Thymus (tissue), 11 donors: Measurements from ENCODE around the gene COL4A1. TPM values are rescaled to one million over a fixed set of nuclear protein-coding genes. Genes with fewer than 3 reads are reported as not detected.

Experiments used
- DNase-seq, 9 donors: peaks; one replicate each; pipeline ENCODE4 v3.0.0-alpha.2; 2013; ENCODE audit warnings: low spot score in 9 of 9, low read depth in 6 of 9, missing footprints in 1 of 9
- H3K27ac ChIP-seq, 2 donors: one replicate each; pipeline ENCODE4 v1.5.1; 2013; ENCODE audit warnings: control low read depth in 1 of 2, low read depth in 1 of 2, low read length in 1 of 2, mild to moderate bottlenecking in 1 of 2, moderate library complexity in 1 of 2
- H3K27me3 ChIP-seq, 2 donors: one replicate each; pipeline ENCODE4 v1.5.1; 2013; ENCODE audit warnings: low read length in 1 of 2; ENCODE audit not compliant: control insufficient read depth in 2 of 2, insufficient read depth in 1 of 2
- H3K36me3 ChIP-seq, 2 donors: one replicate each; pipeline ENCODE4 v1.5.1; 2013; ENCODE audit warnings: low read length in 1 of 2, mild to moderate bottlenecking in 1 of 2, moderate library complexity in 1 of 2; ENCODE audit not compliant: control insufficient read depth in 2 of 2, insufficient read depth in 2 of 2
- H3K4me1 ChIP-seq, 2 donors: one replicate each; pipeline ENCODE4 v1.5.1; 2013; ENCODE audit warnings: low read length in 2 of 2; ENCODE audit not compliant: control insufficient read depth in 2 of 2, insufficient read depth in 2 of 2
- H3K4me3 ChIP-seq, 2 donors: one replicate each; pipeline ENCODE4 v1.5.1; 2013; ENCODE audit warnings: low read length in 2 of 2, control low read depth in 1 of 2, mild to moderate bottlenecking in 1 of 2
- H3K9me3 ChIP-seq, 2 donors: one replicate each; pipeline ENCODE4 v1.5.1; 2013; ENCODE audit warnings: low read length in 1 of 2, mild to moderate bottlenecking in 1 of 2; ENCODE audit not compliant: control insufficient read depth in 2 of 2, insufficient read depth in 1 of 2
- WGBS: extraction: QIAGEN DNeasy Blood & Tissue Kit; methylation state at CpG from one replicate; pipeline ENCODE4 v1.1.7; 2013; 5-methylcytosine and 5-hydroxymethylcytosine counted together
- polyA plus RNA-seq: library from polyadenylated mRNA; stranded (reverse); fragments of 200-250 nt; gene quantifications from one replicate; pipeline ENCODE4 v1.2.3, GENCODE V29; 2013
- total RNA-seq: library from RNA; stranded (reverse); fragments of 120-200 nt; gene quantifications from one replicate; pipeline ENCODE4 v1.2.4, GENCODE V29; 2013
- donor health status: healthy.

COL4A1 gene
- total and polyA plus RNA-seq, 2 donors: 63.0 to 95.2 TPM

DNA sequence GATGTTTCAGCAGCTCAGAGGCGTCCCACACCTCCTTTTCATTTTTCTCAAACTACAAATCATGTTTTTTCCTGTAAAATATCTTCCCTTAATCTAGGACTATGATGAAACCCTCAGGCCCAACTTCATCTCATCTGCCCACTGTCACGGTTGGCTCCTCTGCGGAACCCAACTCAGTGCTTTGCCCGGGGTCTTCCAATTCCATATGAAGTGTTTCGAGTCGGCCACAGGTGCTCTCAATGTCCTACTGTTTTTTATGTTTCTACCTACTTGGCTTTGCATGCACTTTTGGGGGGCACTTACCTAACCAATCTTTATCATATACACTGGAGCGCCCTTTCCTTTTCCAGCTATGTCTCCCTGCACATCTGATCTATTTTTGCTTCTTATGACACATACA is 28.1 kb downstream of the COL4A1 start:
- WGBS: 87% methylated on average over 7 of the region's 7 CpGs
- DNase-seq: no peak
- no peaks in the 10 kb centered on the region for H3K27me3 ChIP-seq
- H3K9me3 ChIP-seq: no peaks in the 10 kb centered on the region
- H3K4me1 ChIP-seq: no peaks in the 10 kb centered on the region
- H3K4me3 ChIP-seq: no peak overlapping the region
- no peaks in the 10 kb centered on the region for H3K36me3 ChIP-seq
- no peak overlapping the region for H3K27ac ChIP-seq

DNA sequence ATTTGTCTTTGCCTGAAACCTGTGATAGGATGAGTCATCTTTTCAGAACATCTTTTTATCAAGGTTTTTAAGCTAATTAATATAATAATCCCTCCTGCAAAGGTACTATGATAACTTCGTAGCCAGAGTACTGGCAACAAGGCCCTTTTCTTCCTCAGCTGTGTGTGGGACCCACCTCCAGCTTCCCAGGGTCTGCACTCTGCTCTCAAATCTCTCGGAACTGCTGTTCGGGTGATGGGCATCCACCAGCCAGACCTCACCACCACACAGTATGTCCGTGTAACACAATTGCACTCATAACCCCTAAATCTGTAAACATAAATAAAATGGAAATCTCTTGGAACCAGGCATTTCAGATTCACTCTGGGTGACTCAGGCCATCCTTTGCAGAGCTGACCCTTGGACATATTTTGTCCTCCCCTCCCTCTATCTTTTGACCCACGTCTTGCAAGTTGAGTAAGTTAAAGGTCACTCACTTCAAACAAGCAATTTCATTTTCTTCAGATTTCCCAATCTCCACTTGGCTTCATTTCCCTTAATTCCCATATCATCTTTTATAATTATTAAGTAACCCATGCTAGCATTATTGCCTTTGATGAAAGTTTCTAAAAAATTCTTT is 29.5 kb downstream of the COL4A1 start:
- no peaks in the 10 kb centered on the region for H3K4me1 ChIP-seq
- no peak overlapping the region for H3K27ac ChIP-seq
- no peak overlapping the region for H3K4me3 ChIP-seq
- DNase-seq: no peak
- H3K27me3 ChIP-seq: no peaks in the 10 kb centered on the region
- no peaks in the 10 kb centered on the region for H3K36me3 ChIP-seq
- H3K9me3 ChIP-seq: no peaks in the 10 kb centered on the region
- 81% methylated on average over 5 of the region's 5 CpGs for WGBS

DNA sequence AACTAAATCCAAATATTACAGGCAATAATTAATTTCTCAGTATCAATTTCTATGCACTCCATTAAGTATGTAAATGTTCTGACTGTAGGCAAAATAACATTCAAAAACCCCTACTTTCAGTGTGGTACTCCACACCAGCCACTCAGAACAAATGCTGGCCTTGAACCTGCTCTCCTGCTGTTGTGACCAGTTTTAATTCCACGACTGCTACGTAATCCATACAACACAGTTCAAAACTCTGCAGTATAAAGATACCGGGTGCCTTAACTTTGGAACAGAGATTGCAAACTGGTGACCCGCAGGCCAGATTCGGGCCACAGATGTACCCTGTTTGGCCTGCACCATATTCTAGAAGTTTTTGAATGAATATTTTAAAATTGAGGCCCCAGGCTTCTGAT is 30.4 kb downstream of the COL4A1 start:
- no peaks in the 10 kb centered on the region for H3K4me1 ChIP-seq
- no peaks in the 10 kb centered on the region for H3K9me3 ChIP-seq
- H3K36me3 ChIP-seq: no peaks in the 10 kb centered on the region
- H3K27ac ChIP-seq: no peak overlapping the region
- 94% methylated on average over 5 of the region's 5 CpGs for WGBS
- no peak overlapping the region for H3K4me3 ChIP-seq
- H3K27me3 ChIP-seq: no peaks in the 10 kb centered on the region
- DNase-seq: no peak

DNA sequence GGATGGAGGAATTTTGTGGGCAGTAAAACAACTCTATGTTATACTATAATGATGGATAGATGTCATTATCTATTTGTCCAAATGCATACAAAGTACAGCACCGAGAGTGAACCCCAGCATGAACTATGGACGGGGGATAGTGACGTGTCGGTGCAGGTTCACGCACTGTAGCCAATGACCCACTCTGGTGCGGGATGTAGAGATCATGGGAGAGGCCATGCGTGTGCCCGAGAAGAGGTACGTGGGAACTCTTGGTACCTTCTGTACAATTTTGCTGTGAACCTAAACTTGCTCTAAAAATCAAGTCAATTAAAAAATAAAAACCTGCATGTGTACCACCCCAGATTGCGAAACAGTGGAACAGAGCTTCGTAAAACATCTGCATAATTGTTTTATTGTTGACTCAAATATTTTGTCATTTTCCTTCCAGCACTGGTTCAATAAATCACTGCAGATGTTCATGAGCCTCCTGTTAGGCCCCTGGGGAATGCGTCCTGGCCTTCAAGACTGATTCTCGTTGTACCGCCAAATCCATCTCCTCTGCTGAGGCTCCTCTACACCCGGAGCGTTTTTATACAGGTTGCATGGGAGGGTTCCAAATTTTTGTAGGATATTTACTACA is 30.9 kb downstream of the COL4A1 start:
- H3K27ac ChIP-seq: no peak overlapping the region
- DNase-seq: no peak
- no peaks in the 10 kb centered on the region for H3K4me1 ChIP-seq
- H3K27me3 ChIP-seq: no peaks in the 10 kb centered on the region
- no peak overlapping the region for H3K4me3 ChIP-seq
- 89% methylated on average over 16 of the region's 16 CpGs for WGBS
- no peaks in the 10 kb centered on the region for H3K9me3 ChIP-seq
- no peaks in the 10 kb centered on the region for H3K36me3 ChIP-seq

DNA sequence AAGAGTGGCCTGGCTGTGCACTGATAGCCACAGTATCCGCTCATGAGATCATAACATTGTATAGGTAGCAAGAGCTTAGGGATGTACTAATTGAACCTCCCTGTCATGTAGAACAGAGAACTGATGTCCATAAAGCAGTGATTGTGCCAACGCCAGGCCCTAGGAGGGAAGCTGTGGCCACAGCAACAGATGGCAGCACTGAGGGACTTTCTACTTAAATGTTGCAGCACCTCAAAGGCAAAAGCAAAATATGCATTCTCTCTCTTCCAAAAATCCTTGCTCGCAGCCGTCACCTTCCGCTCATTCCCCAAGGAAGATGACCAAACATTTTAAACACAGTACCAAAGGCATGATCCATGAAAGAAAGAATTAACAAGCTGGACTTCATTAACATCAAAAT is 32.3 kb downstream of the COL4A1 start:
- Histone ChIP-seq H3K27ac (no peak overlapping the region), H3K36me3 (no peaks in the 10 kb centered on the region), H3K27me3 (no peaks in the 10 kb centered on the region), H3K4me1 (no peaks in the 10 kb centered on the region), H3K9me3 (no peaks in the 10 kb centered on the region), H3K4me3 (no peak overlapping the region)
- WGBS: 84% methylated on average over 5 of the region's 5 CpGs
- DNase-seq: no peak

DNA sequence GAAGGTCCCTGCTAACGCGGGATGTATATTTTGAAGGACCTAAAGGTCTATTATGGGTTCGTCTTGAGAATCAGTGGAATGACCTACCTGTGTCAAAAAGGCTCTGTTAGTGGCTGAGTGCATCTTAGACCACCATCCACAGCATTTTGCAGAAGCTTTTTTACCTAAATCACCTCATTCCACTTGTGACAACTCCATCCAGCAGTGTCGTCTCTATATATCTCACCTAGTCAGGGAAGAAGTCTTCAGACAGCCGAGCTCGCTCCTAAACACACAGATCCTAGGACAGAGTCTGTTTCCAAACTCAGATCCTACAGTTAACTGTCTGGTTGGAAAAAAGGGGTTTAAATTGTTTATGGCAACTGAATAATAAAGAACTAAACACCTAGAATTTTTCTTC is 33.7 kb downstream of the COL4A1 start:
- Histone ChIP-seq H3K27me3 (no peaks in the 10 kb centered on the region), H3K4me3 (no peak overlapping the region), H3K4me1 (no peaks in the 10 kb centered on the region), H3K36me3 (no peaks in the 10 kb centered on the region), H3K9me3 (no peaks in the 10 kb centered on the region), H3K27ac (no peak overlapping the region)
- 95% methylated on average over 6 of the region's 6 CpGs for WGBS
- DNase-seq: no peak

DNA sequence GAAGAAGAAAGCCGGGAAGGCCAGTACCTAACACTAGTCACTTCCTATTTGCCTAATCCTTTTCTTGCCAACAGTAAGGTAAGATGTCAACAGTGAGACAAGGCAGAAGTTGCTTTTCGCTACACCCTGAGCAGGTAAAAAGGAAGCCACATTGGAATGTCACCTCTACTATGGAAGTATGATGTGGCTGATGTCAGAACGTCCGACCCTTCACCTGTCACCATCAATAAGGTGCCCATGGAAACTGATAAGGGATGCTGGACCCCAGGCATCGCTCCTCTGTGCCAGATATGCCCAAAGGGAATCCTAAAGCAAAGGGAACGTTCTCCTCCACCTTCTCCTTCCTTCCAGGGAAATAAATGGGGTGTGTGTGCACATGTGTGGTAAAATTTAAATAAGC is 34.3 kb downstream of the COL4A1 start:
- H3K9me3 ChIP-seq: no peaks in the 10 kb centered on the region
- DNase-seq: no peak

DNA sequence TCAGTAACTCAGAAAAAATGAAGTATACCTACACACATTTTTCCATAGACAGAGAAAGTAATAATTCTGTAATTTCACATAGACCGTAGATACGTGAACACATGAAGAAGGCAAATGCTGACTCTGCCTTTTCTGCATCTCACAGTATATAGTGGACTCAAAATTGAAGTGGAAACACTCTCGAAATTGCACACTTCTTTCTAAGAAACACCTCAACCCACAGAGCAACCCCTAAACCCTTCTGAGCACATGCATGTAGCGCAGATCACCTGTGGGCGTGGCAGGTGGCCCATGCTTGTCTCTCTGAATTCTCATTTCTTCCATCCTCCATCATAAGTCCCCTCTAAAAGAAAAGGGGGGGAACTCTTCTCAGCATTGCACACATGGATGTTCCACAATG is 34.7 kb downstream of the COL4A1 start:
- Histone ChIP-seq H3K27ac (no peak overlapping the region), H3K4me1 (no peaks in the 10 kb centered on the region), H3K36me3 (no peaks in the 10 kb centered on the region), H3K4me3 (no peak overlapping the region), H3K9me3 (no peaks in the 10 kb centered on the region), H3K27me3 (peaks cover 0 to 3% of the 10 kb centered on the region in 2 donors)
- WGBS: 83% methylated on average over 5 of the region's 5 CpGs
- no peak for DNase-seq

More for the DNA sequence above, 34.3 kb downstream of the COL4A1 start:
- Histone ChIP-seq H3K4me1 (no peaks in the 10 kb centered on the region), H3K27ac (no peak overlapping the region), H3K4me3 (no peak overlapping the region), H3K27me3 (peaks cover 0 to 3% of the 10 kb centered on the region in 2 donors), H3K36me3 (no peaks in the 10 kb centered on the region)
- WGBS: 88% methylated on average over 6 of the region's 6 CpGs

DNA sequence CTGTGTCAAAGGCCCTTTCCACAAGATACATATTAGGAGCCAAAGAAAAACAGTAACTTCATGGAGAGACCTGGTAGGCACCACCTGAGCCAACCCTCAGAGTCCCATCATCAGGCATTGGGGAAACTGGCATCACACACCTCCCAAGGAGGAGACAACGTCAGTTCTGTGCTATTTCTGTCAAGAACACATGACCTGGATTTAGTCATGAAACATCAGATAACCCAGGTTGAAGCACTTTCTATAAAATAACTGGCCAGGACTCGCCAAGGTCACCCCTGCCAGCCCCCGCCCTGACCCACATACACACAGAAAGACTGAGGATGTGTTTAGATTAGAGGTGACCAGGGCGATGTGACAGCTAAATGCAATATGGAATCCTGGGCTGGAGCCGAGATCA is 35.6 kb downstream of the COL4A1 start:
- no peaks in the 10 kb centered on the region for H3K36me3 ChIP-seq

More for the DNA sequence above, 35.6 kb downstream of the COL4A1 start:
- WGBS: 89% methylated on average over 5 of the region's 5 CpGs
- H3K9me3 ChIP-seq: no peaks in the 10 kb centered on the region
- no peak overlapping the region for H3K4me3 ChIP-seq
- H3K27me3 ChIP-seq: peaks cover 0 to 8% of the 10 kb centered on the region in 2 donors
- H3K27ac ChIP-seq: no peak overlapping the region
- no peak for DNase-seq
- H3K4me1 ChIP-seq: no peaks in the 10 kb centered on the region
